Measurements from ENCODE around the gene TRERF1.

TRERF1 gene

GRCh38 chr6:42179261-42179944 lies 272.3 kb downstream of the TRERF1 start:
- no peak for DNase-seq

GRCh38 chr6:42177514-42178364 lies 274.0 kb downstream of the TRERF1 start:
- DNase-seq = no peak

- DNase-seq = no peak
Observed at GRCh38 chr6:42176981-42177380, 274.7 kb downstream of the TRERF1 start.

GRCh38 chr6:42175860-42176259 lies 275.9 kb downstream of the TRERF1 start:
- DNase-seq = no peak
